GM23338 (cell line): ENCODE data around the gene IFNB1. TPM values are rescaled to one million over a fixed set of nuclear protein-coding genes. Genes with fewer than 3 reads are reported as not detected.

Source experiments
- ATAC-seq: fragments of 200-7000 bp; cut with Tn5 transposase; 3 replicates; pipeline ENCODE4 v1.9.1; 2020
- DNase-seq: peaks from one replicate; pipeline ENCODE4 v3.0.0-alpha.2; 2015; ENCODE audit warnings: low spot score
- H2AFZ ChIP-seq: fragments of 200-600 bp; sonication (generic); 2 replicates; pipeline ENCODE4 v1.8.0; 2016; ENCODE audit warnings: antibody characterized with exemption, mild to moderate bottlenecking, moderate library complexity
- H3F3A ChIP-seq: fragments of 200-600 bp; sonication (generic); replicated peaks from 2 replicates; pipeline ENCODE4 v1.8.0; 2017; ENCODE audit warnings: antibody characterized with exemption, mixed run types, low read depth
- H3K27ac ChIP-seq: fragments of 200-600 bp; sonication (generic); 2 replicates; pipeline ENCODE4 v1.6.1; 2016; ENCODE audit warnings: low read depth
- H3K27me3 ChIP-seq: fragments of 200-600 bp; sonication (generic); 2 replicates; pipeline ENCODE4 v1.8.0; 2016; ENCODE audit warnings: mild to moderate bottlenecking, mixed run types, moderate library complexity; ENCODE audit not compliant: insufficient read depth
- H3K36me3 ChIP-seq: fragments of 200-600 bp; sonication (generic); 2 replicates; pipeline ENCODE4 v1.8.0; 2016; ENCODE audit warnings: mild to moderate bottlenecking; ENCODE audit not compliant: insufficient read depth
- H3K4me1 ChIP-seq: fragments of 200-600 bp; sonication (generic); 2 replicates; pipeline ENCODE4 v1.8.0; 2016; ENCODE audit warnings: mild to moderate bottlenecking, moderate library complexity; ENCODE audit not compliant: insufficient read depth
- H3K4me2 ChIP-seq: fragments of 200-600 bp; sonication (generic); 2 replicates; pipeline ENCODE4 v1.7.1; 2017; ENCODE audit warnings: mixed run types
- H3K4me3 ChIP-seq: fragments of 200-600 bp; sonication (generic); 2 replicates; pipeline ENCODE4 v1.6.1; 2016; ENCODE audit warnings: mixed run types
- H3K79me2 ChIP-seq: fragments of 200-600 bp; sonication (generic); replicated peaks from 2 replicates; pipeline ENCODE4 v1.8.0; 2017; ENCODE audit warnings: mild to moderate bottlenecking; ENCODE audit not compliant: insufficient read depth
- H3K9me2 ChIP-seq: fragments of 200-600 bp; sonication (generic); 2 replicates; pipeline ENCODE4 v1.8.0; 2017; ENCODE audit not compliant: insufficient read depth
- H4K20me1 ChIP-seq: fragments of 200-600 bp; sonication (generic); replicated peaks from 2 replicates; pipeline ENCODE4 v1.8.0; 2017; ENCODE audit warnings: mild to moderate bottlenecking; ENCODE audit not compliant: insufficient read depth
- H3K27ac Mint-ChIP-seq: 2 replicates; pipeline ENCODE4 v1.8.0; 2020; ENCODE audit warnings: inconsistent platforms, mild to moderate bottlenecking, moderate library complexity, mixed read lengths
- H3K27me3 Mint-ChIP-seq: 3 replicates; pipeline ENCODE4 v1.8.0; 2022; ENCODE audit warnings: low read depth, mild to moderate bottlenecking, moderate library complexity, mixed read lengths, inconsistent platforms; ENCODE audit not compliant: insufficient read depth, poor library complexity
- H3K36me3 Mint-ChIP-seq: 3 replicates; pipeline ENCODE4 v1.8.0; 2021; ENCODE audit warnings: low read depth, mild to moderate bottlenecking, inconsistent platforms, moderate library complexity, mixed read lengths
- H3K4me1 Mint-ChIP-seq: 3 replicates; pipeline ENCODE4 v1.8.0; 2020; ENCODE audit warnings: mild to moderate bottlenecking, inconsistent platforms, mixed read lengths
- H3K4me3 Mint-ChIP-seq: 3 replicates; pipeline ENCODE4 v1.8.0; 2021; ENCODE audit warnings: moderate library complexity, mild to moderate bottlenecking, inconsistent platforms, mixed read lengths
- H3K9me3 Mint-ChIP-seq: 3 replicates; pipeline ENCODE4 v1.8.0; 2020; ENCODE audit warnings: moderate library complexity, mild to moderate bottlenecking, inconsistent platforms, mixed read lengths
- CREB1 ChIP-seq: fragments of 250-450 bp; sonication (Bioruptor Pico); IDR thresholded peaks from 2 replicates; pipeline ENCODE4 v1.5.0; 2020; ENCODE audit warnings: low read depth, mild to moderate bottlenecking, moderate library complexity
- CTCF ChIP-seq, 2 experiments: fragments of 200-600 bp in 1 of 2; sonication (generic) in 1 of 2; conservative IDR thresholded peaks; 2 replicates each; pipeline versions ENCODE4 v1.5.1 to v1.6.1; 2016 to 2017; ENCODE audit warnings: antibody characterized with exemption in 2 of 2, low read depth in 2 of 2, mild to moderate bottlenecking in 2 of 2, moderate library complexity in 1 of 2
- ETS1 ChIP-seq: IDR thresholded peaks from 2 replicates; pipeline ENCODE4 v1.6.1; 2016; ENCODE audit warnings: antibody characterized with exemption
- EZH2 ChIP-seq: fragments of 200-600 bp; sonication (generic); IDR thresholded peaks from one replicate; pipeline ENCODE4 v1.8.0; 2017; ENCODE audit warnings: antibody characterized with exemption, mild to moderate bottlenecking, low read depth; ENCODE audit not compliant: unreplicated experiment
- EZH2phosphoT487 ChIP-seq: fragments of 200-600 bp; sonication (generic); IDR thresholded peaks from one replicate; pipeline ENCODE4 v1.8.1; 2018; ENCODE audit warnings: antibody characterized with exemption; ENCODE audit not compliant: unreplicated experiment
- JUNB ChIP-seq: IDR thresholded peaks from one replicate; pipeline ENCODE4 v1.6.1; 2016; ENCODE audit warnings: antibody characterized with exemption; ENCODE audit not compliant: unreplicated experiment
- NANOG ChIP-seq: IDR thresholded peaks from 2 replicates; pipeline ENCODE4 v1.6.1; 2016; ENCODE audit warnings: antibody characterized with exemption, borderline replicate concordance
- POLR2AphosphoS5 ChIP-seq: IDR thresholded peaks from 2 replicates; pipeline ENCODE4 v1.6.1; 2016; ENCODE audit warnings: antibody characterized with exemption, low read depth
- REST ChIP-seq: IDR thresholded peaks from one replicate; pipeline ENCODE4 v1.6.1; 2018; ENCODE audit warnings: antibody characterized with exemption; ENCODE audit not compliant: unreplicated experiment
- STAT1 ChIP-seq: IDR thresholded peaks from one replicate; pipeline ENCODE4 v1.6.1; 2016; ENCODE audit warnings: antibody characterized with exemption; ENCODE audit not compliant: unreplicated experiment
- ZNF114 ChIP-seq: fragments of 250-450 bp; sonication (Bioruptor Pico); IDR thresholded peaks from 2 replicates; pipeline ENCODE4 v1.5.0; 2020; ENCODE audit warnings: mild to moderate bottlenecking, moderate library complexity
- ZNF331 ChIP-seq: fragments of 250-450 bp; sonication (Bioruptor Pico); IDR thresholded peaks from 2 replicates; pipeline ENCODE4 v1.5.0; 2020; ENCODE audit warnings: low read depth, mild to moderate bottlenecking, moderate library complexity
- ZNF462 ChIP-seq: fragments of 250-450 bp; sonication (Bioruptor Pico); IDR thresholded peaks from 2 replicates; pipeline ENCODE4 v1.5.0; 2020; ENCODE audit warnings: mild to moderate bottlenecking, moderate library complexity
- polyA plus RNA-seq: library from polyadenylated mRNA; unstranded; fragments of >200 nt; fragmentation: Nextera tagmentation; extraction: Ambion mirVana; gene quantifications from 2 replicates; pipeline ENCODE4 v1.2.1, GENCODE V29; 2016
- total RNA-seq: library from RNA; depleted of rRNA; stranded (reverse); fragments of >200 nt; shearing (Covaris generic); gene quantifications from 2 replicates; pipeline ENCODE4 v1.2.3, GENCODE V29; 2014

Gene IFNB1
- total and polyA plus RNA-seq, 2 experiments from 2014 or later = not detected

GRCh38 chr9:21081451-21081850, 3.7 kb upstream of the IFNB1 start:
- no peak for DNase-seq
- Mint-ChIP-seq H3K4me1 (no peaks in the 10 kb centered on the region), H3K4me3 (no peak overlapping the region), H3K27me3 (no peaks in the 10 kb centered on the region), H3K9me3 (peaks cover 4% of the 10 kb centered on the region; the same call in 2 of the 3 replicates), H3K36me3 (peaks cover 5% of the 10 kb centered on the region; the same call in 2 of the 3 replicates), H3K27ac (no peak overlapping the region)
- Histone ChIP-seq H3K36me3 (no peaks in the 10 kb centered on the region), H3K4me3 (no peak overlapping the region), H3K9me2 (no peaks in the 10 kb centered on the region), H2AFZ (0 out of 2 replicates have a peak overlapping the region, but pooled peaks have one; percentile 43), H3K4me2 (no peak overlapping the region), H3K4me1 (no peaks in the 10 kb centered on the region), H4K20me1 (no peaks in the 10 kb centered on the region), H3K79me2 (no peaks in the 10 kb centered on the region), H3K27ac (no peak overlapping the region), H3F3A (no peaks in the 10 kb centered on the region), H3K27me3 (no peaks in the 10 kb centered on the region)
- no peak for ATAC-seq
- TF ChIP-seq EZH2phosphoT487 (no peak), REST (no peak), ZNF114 (CRISPR knock-in tag) (no peak), POLR2AphosphoS5 (no peak), CREB1 (no peak), STAT1 (no peak), NANOG (no peak), EZH2 (no peak), CTCF (conservative IDR thresholded peaks at IDR 0.05; ENCODE audit: low read depth in 2 of 2) (no peak), ETS1 (no peak), ZNF462 (CRISPR knock-in tag) (no peak), JUNB (no peak), ZNF331 (no peak)
